SK-N-SH (cell line): ENCODE results near the gene PAWR. TPM values are rescaled to one million over a fixed set of nuclear protein-coding genes. Genes with fewer than 3 reads are reported as not detected.

Experiments used
- CTCF ChIA-PET: fragments of 300-600, 350-600 bp; formaldehyde crosslinking; extraction: SDS; loops from one replicate; lab custom pipeline; 2021; lab: Yijun Ruan, JAX
- POLR2A ChIA-PET: fragments of 350-600 bp; sonication (Branson Sonifier 250); formaldehyde crosslinking; extraction: SDS; loops from one replicate; lab custom pipeline; 2020; ENCODE audit warnings: antibody characterized with exemption, inconsistent platforms; lab: Yijun Ruan, JAX
- DNase-seq: peaks from one replicate; pipeline ENCODE4 v3.0.0; 2012
- H2AFZ ChIP-seq: fragments of 200-600 bp; sonication (generic); 2 replicates; pipeline ENCODE4 v1.8.1; 2016; ENCODE audit warnings: antibody characterized with exemption, mild to moderate bottlenecking, low read depth
- H3F3A ChIP-seq: fragments of 200-600 bp; sonication (generic); replicated peaks from 2 replicates; pipeline ENCODE3; 2016; ENCODE audit warnings: antibody characterized with exemption, mild to moderate bottlenecking; ENCODE audit not compliant: insufficient read depth
- H3K27ac ChIP-seq, 2 experiments: fragments of 200-500 bp in 1 of 2; fragments of 200-600 bp in 1 of 2; sonication (Bioruptor generic) in 1 of 2; sonication (generic), shearing (Covaris generic) in 1 of 2; 2 replicates each; pipeline versions ENCODE4 v1.5.1 to v1.6.1; 2014 to 2016; ENCODE audit warnings: low read depth in 2 of 2, inconsistent platforms in 1 of 2, low read length in 1 of 2, mild to moderate bottlenecking in 1 of 2, mixed read lengths in 1 of 2
- H3K27me3 ChIP-seq: fragments of 200-600 bp; sonication (generic), shearing (Covaris generic); 2 replicates; pipeline ENCODE4 v1.6.1; 2016; ENCODE audit warnings: mixed run types; ENCODE audit not compliant: insufficient read depth
- H3K36me3 ChIP-seq, 2 experiments: fragments of 200-500 bp in 1 of 2; fragments of 200-600 bp in 1 of 2; sonication (Bioruptor generic) in 1 of 2; sonication (generic) in 1 of 2; replicated peaks in 1 of 2; 2 replicates each; pipeline versions ENCODE3 to v1.5.1; 2014 to 2016; ENCODE audit warnings: low read length in 1 of 2, mild to moderate bottlenecking in 1 of 2; ENCODE audit not compliant: insufficient read depth in 2 of 2, control insufficient read depth in 1 of 2
- H3K4me1 ChIP-seq, 2 experiments: fragments of 200-500 bp in 1 of 2; fragments of 200-600 bp in 1 of 2; sonication (Bioruptor generic) in 1 of 2; sonication (generic), shearing (Covaris generic) in 1 of 2; 2 replicates each; pipeline versions ENCODE4 v1.5.1 to v1.6.1; 2014 to 2016; ENCODE audit warnings: low read depth in 1 of 2, low read length in 1 of 2, mixed run types in 1 of 2; ENCODE audit not compliant: insufficient read depth in 2 of 2, control insufficient read depth in 1 of 2
- H3K4me2 ChIP-seq: fragments of 200-600 bp; sonication (generic), shearing (Covaris generic); 2 replicates; pipeline ENCODE4 v1.6.1; 2017; ENCODE audit warnings: mixed run types
- H3K4me3 ChIP-seq, 2 experiments: fragments of 200-500 bp in 1 of 2; fragments of 200-600 bp in 1 of 2; sonication (Bioruptor generic) in 1 of 2; sonication (generic), shearing (Covaris generic) in 1 of 2; 2 replicates each; pipeline versions ENCODE4 v1.5.1 to v1.8.1; 2014 to 2016; ENCODE audit warnings: low read depth in 2 of 2, inconsistent platforms in 1 of 2, low read length in 1 of 2, mild to moderate bottlenecking in 1 of 2, mixed read lengths in 1 of 2, moderate library complexity in 1 of 2
- H3K79me2 ChIP-seq: fragments of 200-600 bp; sonication (generic); 2 replicates; pipeline ENCODE4 v1.8.1; 2017; ENCODE audit warnings: mild to moderate bottlenecking; ENCODE audit not compliant: insufficient read depth
- H3K9ac ChIP-seq: fragments of 200-600 bp; sonication (generic); 2 replicates; pipeline ENCODE4 v1.6.1; 2017; ENCODE audit warnings: mixed run types
- H3K9me2 ChIP-seq: fragments of 200-600 bp; sonication (generic); 2 replicates; pipeline ENCODE4 v1.6.1; 2017; ENCODE audit warnings: mixed run types
- H3K9me3 ChIP-seq: fragments of 200-600 bp; sonication (generic); 2 replicates; pipeline ENCODE4 v1.6.1; 2017; ENCODE audit warnings: mixed run types, mild to moderate bottlenecking, moderate library complexity
- H4K20me1 ChIP-seq: fragments of 200-600 bp; sonication (generic); 2 replicates; pipeline ENCODE4 v1.6.1; 2017; ENCODE audit warnings: mild to moderate bottlenecking, mixed run types; ENCODE audit not compliant: insufficient read depth
- EP300 ChIP-seq, 2 experiments: IDR thresholded peaks; 2 replicates each; pipeline versions ENCODE4 v1.4.0 to v1.6.1; 2012; ENCODE audit warnings: borderline replicate concordance in 1 of 2, low read depth in 1 of 2, low read length in 1 of 2
- EZH2phosphoT487 ChIP-seq: fragments of 200-600 bp; sonication (generic); IDR thresholded peaks from 2 replicates; pipeline ENCODE4 v1.6.1; 2017; ENCODE audit warnings: low read depth, mixed run types, mild to moderate bottlenecking, antibody characterized with exemption, moderate library complexity, borderline replicate concordance
- FOXJ3 ChIP-seq: sonication (generic); formaldehyde crosslinking; IDR thresholded peaks from 2 replicates; pipeline ENCODE4 v1.5.1; 2020; ENCODE audit warnings: mild to moderate bottlenecking, missing genetic modification reagents
- FOXM1 ChIP-seq: IDR thresholded peaks from 2 replicates; pipeline ENCODE4 v1.4.0; 2012; ENCODE audit warnings: low read depth, mild to moderate bottlenecking
- GABPA ChIP-seq: IDR thresholded peaks from 2 replicates; pipeline ENCODE4 v1.4.0; 2012; ENCODE audit warnings: low read depth, mild to moderate bottlenecking
- GATA2 ChIP-seq: sonication (generic); formaldehyde crosslinking; IDR thresholded peaks from 2 replicates; pipeline ENCODE4 v1.5.0; 2020; ENCODE audit warnings: mild to moderate bottlenecking, missing genetic modification reagents
- NFIC ChIP-seq: IDR thresholded peaks from 2 replicates; pipeline ENCODE4 v1.4.0; 2012; ENCODE audit warnings: borderline replicate concordance
- RAD21 ChIP-seq: IDR thresholded peaks from 2 replicates; pipeline ENCODE4 v1.6.1; 2012; ENCODE audit warnings: mild to moderate bottlenecking, low read length
- TCF12 ChIP-seq: IDR thresholded peaks from 2 replicates; pipeline ENCODE4 v1.4.0; 2012
- USF1 ChIP-seq: IDR thresholded peaks from 2 replicates; pipeline ENCODE4 v1.4.0; 2012; ENCODE audit warnings: low read depth, borderline replicate concordance
- YY1 ChIP-seq: IDR thresholded peaks from 2 replicates; pipeline ENCODE4 v1.4.0; 2012; ENCODE audit warnings: low read depth, mild to moderate bottlenecking
- WGBS: methylation state at CpG from one replicate; pipeline ENCODE4 v1.1.6; 2017; ENCODE audit warnings: low lambda C conversion rate; 5-methylcytosine and 5-hydroxymethylcytosine counted together
- polyA plus RNA-seq, 3 experiments: library from polyadenylated mRNA; depleted of rRNA; stranded (reverse); fragments of >200 nt; gene quantifications; 2 replicates each; pipeline ENCODE4 v1.2.3, GENCODE V29; 2012
- TF ChIP-seq, protein P1 (sequence below): fragments of 150-350 bp; IDR thresholded peaks from 2 replicates; pipeline ENCODE4 v1.6.1; 2017; ENCODE audit warnings: antibody characterized with exemption, low read length, low read depth, borderline replicate concordance
- TF ChIP-seq, protein P2 (sequence below): IDR thresholded peaks from 2 replicates; pipeline ENCODE4 v1.4.0; 2012; ENCODE audit warnings: low read depth
- TF ChIP-seq, protein P3 (sequence below): fragments of 150-350 bp; IDR thresholded peaks from 2 replicates; pipeline ENCODE4 v1.6.1; 2016; ENCODE audit warnings: mild to moderate bottlenecking, low read depth, low read length
- TF ChIP-seq, protein P4 (sequence below): IDR thresholded peaks from 2 replicates; pipeline ENCODE4 v1.4.0; 2012; ENCODE audit warnings: low read depth, borderline replicate concordance

PAWR gene
- polyA plus RNA-seq, 1 of the 3 experiments (the other 2 are of a cell fraction): 1.8 TPM

DNA sequence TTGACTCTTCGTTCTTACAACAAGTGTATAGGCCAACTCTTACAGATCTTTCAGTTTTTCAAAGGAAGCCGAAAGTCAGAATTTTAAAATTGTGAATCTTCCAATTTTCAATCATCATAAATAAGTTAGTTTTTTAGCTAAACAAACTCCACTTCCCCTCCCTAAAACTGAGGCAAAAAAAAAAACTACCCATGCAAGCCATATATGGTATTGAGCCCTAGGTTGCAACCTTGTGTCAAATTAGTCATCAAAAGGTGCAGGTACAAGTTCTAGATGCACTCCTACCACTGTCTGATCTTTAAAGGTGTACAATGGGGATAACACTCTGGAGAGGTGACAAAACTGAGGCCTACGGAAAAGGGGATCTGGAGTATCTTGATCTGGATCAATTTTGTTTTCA, 97.9 kb downstream of the PAWR start:
- DNase-seq: no peak
- Histone ChIP-seq H4K20me1 (no peaks in the 10 kb centered on the region), H3K4me3 (no peak overlapping the region), H3F3A (no peaks in the 10 kb centered on the region), H3K9me3 (no peaks in the 10 kb centered on the region), H3K27me3 (no peaks in the 10 kb centered on the region), H3K27ac (no peak overlapping the region), H3K9me2 (no peaks in the 10 kb centered on the region), H3K36me3 (no peaks in the 10 kb centered on the region), H3K4me1 (no peaks in the 10 kb centered on the region), H3K4me2 (no peak overlapping the region), H3K9ac (no peak overlapping the region), H3K79me2 (no peaks in the 10 kb centered on the region), H2AFZ (no peak overlapping the region)
- CTCF ChIA-PET: no interaction called here
- TF ChIP-seq GATA2 (CRISPR knock-in tag) (no peak), FOXM1 (no peak), GABPA (no peak), USF1 (no peak), RAD21 (no peak), FOXJ3 (CRISPR knock-in tag) (no peak), YY1 (no peak), TCF12 (no peak), EZH2phosphoT487 (no peak), NFIC (no peak), EP300 (IDR thresholded peaks at IDR 0.05; ENCODE audit: borderline replicate concordance in 1 of 2, low read depth in 1 of 2, low read length in 1 of 2) (no peak)
- TF ChIP-seq, protein P1, sequence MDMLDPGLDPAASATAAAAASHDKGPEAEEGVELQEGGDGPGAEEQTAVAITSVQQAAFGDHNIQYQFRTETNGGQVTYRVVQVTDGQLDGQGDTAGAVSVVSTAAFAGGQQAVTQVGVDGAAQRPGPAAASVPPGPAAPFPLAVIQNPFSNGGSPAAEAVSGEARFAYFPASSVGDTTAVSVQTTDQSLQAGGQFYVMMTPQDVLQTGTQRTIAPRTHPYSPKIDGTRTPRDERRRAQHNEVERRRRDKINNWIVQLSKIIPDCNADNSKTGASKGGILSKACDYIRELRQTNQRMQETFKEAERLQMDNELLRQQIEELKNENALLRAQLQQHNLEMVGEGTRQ: no peak
- TF ChIP-seq, protein P2, sequence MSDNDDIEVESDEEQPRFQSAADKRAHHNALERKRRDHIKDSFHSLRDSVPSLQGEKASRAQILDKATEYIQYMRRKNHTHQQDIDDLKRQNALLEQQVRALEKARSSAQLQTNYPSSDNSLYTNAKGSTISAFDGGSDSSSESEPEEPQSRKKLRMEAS: no peak
- TF ChIP-seq, protein P3, sequence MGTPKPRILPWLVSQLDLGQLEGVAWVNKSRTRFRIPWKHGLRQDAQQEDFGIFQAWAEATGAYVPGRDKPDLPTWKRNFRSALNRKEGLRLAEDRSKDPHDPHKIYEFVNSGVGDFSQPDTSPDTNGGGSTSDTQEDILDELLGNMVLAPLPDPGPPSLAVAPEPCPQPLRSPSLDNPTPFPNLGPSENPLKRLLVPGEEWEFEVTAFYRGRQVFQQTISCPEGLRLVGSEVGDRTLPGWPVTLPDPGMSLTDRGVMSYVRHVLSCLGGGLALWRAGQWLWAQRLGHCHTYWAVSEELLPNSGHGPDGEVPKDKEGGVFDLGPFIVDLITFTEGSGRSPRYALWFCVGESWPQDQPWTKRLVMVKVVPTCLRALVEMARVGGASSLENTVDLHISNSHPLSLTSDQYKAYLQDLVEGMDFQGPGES: no peak
- TF ChIP-seq, protein P4, sequence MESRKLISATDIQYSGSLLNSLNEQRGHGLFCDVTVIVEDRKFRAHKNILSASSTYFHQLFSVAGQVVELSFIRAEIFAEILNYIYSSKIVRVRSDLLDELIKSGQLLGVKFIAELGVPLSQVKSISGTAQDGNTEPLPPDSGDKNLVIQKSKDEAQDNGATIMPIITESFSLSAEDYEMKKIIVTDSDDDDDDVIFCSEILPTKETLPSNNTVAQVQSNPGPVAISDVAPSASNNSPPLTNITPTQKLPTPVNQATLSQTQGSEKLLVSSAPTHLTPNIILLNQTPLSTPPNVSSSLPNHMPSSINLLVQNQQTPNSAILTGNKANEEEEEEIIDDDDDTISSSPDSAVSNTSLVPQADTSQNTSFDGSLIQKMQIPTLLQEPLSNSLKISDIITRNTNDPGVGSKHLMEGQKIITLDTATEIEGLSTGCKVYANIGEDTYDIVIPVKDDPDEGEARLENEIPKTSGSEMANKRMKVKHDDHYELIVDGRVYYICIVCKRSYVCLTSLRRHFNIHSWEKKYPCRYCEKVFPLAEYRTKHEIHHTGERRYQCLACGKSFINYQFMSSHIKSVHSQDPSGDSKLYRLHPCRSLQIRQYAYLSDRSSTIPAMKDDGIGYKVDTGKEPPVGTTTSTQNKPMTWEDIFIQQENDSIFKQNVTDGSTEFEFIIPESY: no peak
- 46% methylated on average over 3 of the region's 3 CpGs for WGBS
- POLR2A ChIA-PET: no interaction called here
